ENCODE results near the gene CCDC148.

GRCh38 chr2:158381205-158381604 is 75.3 kb downstream of the CCDC148 start:
- no peak for TF ChIP-seq CTCF (IDR thresholded peaks at IDR 0.05)
- TF ChIP-seq EZH2 (IDR thresholded peaks at IDR 0.05; ENCODE audit: borderline replicate concordance, insufficient read depth, low read depth, low read length, poor library complexity, severe bottlenecking) = no peak
